ENCODE data around the gene TDRD7. TPM values are rescaled to one million over a fixed set of nuclear protein-coding genes. Genes with fewer than 3 reads are reported as not detected.
"Not testable (repeated sequence)": the region's sequence is repeated elsewhere in the genome, so short reads cannot be mapped to it uniquely, and the experiment has no call there.

Gene TDRD7
- polyA plus RNA-seq, 1 experiment = 8.2 TPM

- Histone ChIP-seq H3K4me3 (ENCODE audit: low read depth, low read length) (no peak overlapping the region), H3K9me3 (ENCODE audit: control insufficient read depth, insufficient read depth, low read length) (no peaks in the 10 kb centered on the region), H3K27ac (ENCODE audit: low read depth, low read length) (no peak overlapping the region), H3K27me3 (ENCODE audit: control insufficient read depth, insufficient read depth, low read length) (no peaks in the 10 kb centered on the region)
- no peak for DNase-seq (ENCODE audit: low read depth, low spot score)
- ChIA-PET CTCF (no interaction called here), POLR2A (no interaction called here)
- no peak for TF ChIP-seq CTCF (IDR thresholded peaks at IDR 0.05; ENCODE audit: low read depth, low read length)
Observed at GRCh38 chr9:97445119-97445701, 33.3 kb downstream of the TDRD7 start.

GRCh38 chr9:97447001-97447400 lies 35.1 kb downstream of the TDRD7 start:
- no peak for DNase-seq (ENCODE audit: low read depth, low spot score)
- Histone ChIP-seq H3K9me3 (ENCODE audit: control insufficient read depth, insufficient read depth, low read length) (no peaks in the 10 kb centered on the region), H3K27me3 (ENCODE audit: control insufficient read depth, insufficient read depth, low read length) (no peaks in the 10 kb centered on the region), H3K4me3 (ENCODE audit: low read depth, low read length) (no peak overlapping the region), H3K27ac (ENCODE audit: low read depth, low read length) (no peak overlapping the region)
- POLR2A ChIA-PET = no interaction called here
- CTCF ChIA-PET = interaction anchor here (1.2 to 2.0 kb wide), 4 partner anchors 22 to 168 kb away, joined by 4 to 8 read pairs (median 6); no protein-coding TSS in a partner anchor
- TF ChIP-seq CTCF (IDR thresholded peaks at IDR 0.05; ENCODE audit: low read depth, low read length) = no peak

- H3K9me3 ChIP-seq (ENCODE audit: control insufficient read depth, insufficient read depth, low read length); DNase-seq (ENCODE audit: low read depth, low spot score); H3K27me3 ChIP-seq (ENCODE audit: control insufficient read depth, insufficient read depth, low read length); POLR2A ChIA-PET; H3K27ac ChIP-seq (ENCODE audit: low read depth, low read length); H3K4me3 ChIP-seq (ENCODE audit: low read depth, low read length); CTCF ChIA-PET: not testable (repeated sequence)
Observed at GRCh38 chr9:97453573-97453972, 41.7 kb downstream of the TDRD7 start.

GRCh38 chr9:97456841-97457240 lies 44.9 kb downstream of the TDRD7 start:
- CTCF ChIA-PET = interaction anchor here (1.3 kb wide), 1 partner anchor 142 kb away, joined by 4 read pairs; no protein-coding TSS in a partner anchor
- POLR2A ChIA-PET; H3K27ac ChIP-seq (ENCODE audit: low read depth, low read length); DNase-seq (ENCODE audit: low read depth, low spot score); H3K9me3 ChIP-seq (ENCODE audit: control insufficient read depth, insufficient read depth, low read length); H3K4me3 ChIP-seq (ENCODE audit: low read depth, low read length); H3K27me3 ChIP-seq (ENCODE audit: control insufficient read depth, insufficient read depth, low read length): not testable (repeated sequence)

- Histone ChIP-seq H3K27me3 (ENCODE audit: control insufficient read depth, insufficient read depth, low read length) (no peaks in the 10 kb centered on the region), H3K27ac (ENCODE audit: low read depth, low read length) (no peak overlapping the region), H3K4me3 (ENCODE audit: low read depth, low read length) (no peak overlapping the region), H3K9me3 (ENCODE audit: control insufficient read depth, insufficient read depth, low read length) (no peaks in the 10 kb centered on the region)
- ChIA-PET POLR2A (no interaction called here), CTCF (interaction anchor here (1.0 to 1.9 kb wide), 5 partner anchors 9 to 157 kb away, joined by 4 to 24 read pairs (median 4); partner anchors contain the start of gene TDRD7)
- TF ChIP-seq CTCF (IDR thresholded peaks at IDR 0.05; ENCODE audit: low read depth, low read length) = no peak
- no peak for DNase-seq (ENCODE audit: low read depth, low spot score)
Observed at GRCh38 chr9:97459326-97459725, 47.4 kb downstream of the TDRD7 start.

GRCh38 chr9:97462159-97462558 lies 50.3 kb downstream of the TDRD7 start:
- DNase-seq (ENCODE audit: low read depth, low spot score) = no peak

More at GRCh38 chr9:97462159-97462558, 50.3 kb downstream of the TDRD7 start:
- TF ChIP-seq CTCF (IDR thresholded peaks at IDR 0.05; ENCODE audit: low read depth, low read length) = no peak
- Histone ChIP-seq H3K4me3 (ENCODE audit: low read depth, low read length) (no peak overlapping the region), H3K27ac (ENCODE audit: low read depth, low read length) (no peak overlapping the region), H3K27me3 (ENCODE audit: control insufficient read depth, insufficient read depth, low read length) (no peaks in the 10 kb centered on the region), H3K9me3 (ENCODE audit: control insufficient read depth, insufficient read depth, low read length) (no peaks in the 10 kb centered on the region)
- ChIA-PET CTCF (interaction anchor here (1.6 to 15.9 kb wide), 3 partner anchors 51 to 152 kb away, joined by 3 to 704 read pairs (median 13); no protein-coding TSS in a partner anchor), POLR2A (no interaction called here)
